Measurements from ENCODE around the gene STK32A. TPM values are rescaled to one million over a fixed set of nuclear protein-coding genes. Genes with fewer than 3 reads are reported as not detected.

The STK32A gene
- total RNA-seq, 1 experiment from 2014 or later: 1.2 TPM

- no peak for TF ChIP-seq ZNF274 (IDR thresholded peaks at IDR 0.05; ENCODE audit: low read depth, low read length)
- TF ChIP-seq SP1 (IDR thresholded peaks at IDR 0.05; ENCODE audit: low read depth): no peak
- TF ChIP-seq POLR2A (IDR thresholded peaks at IDR 0.05; ENCODE audit: borderline replicate concordance, extremely low read depth, insufficient read depth, insufficient read length): no peak
- TF ChIP-seq ZFX (IDR thresholded peaks at IDR 0.05): no peak
- no peak for TF ChIP-seq EZH2 (IDR thresholded peaks at IDR 0.05)
These were observed 55.4 kb downstream of the STK32A start (continued) for GRCh38 chr5:147290261-147290660.

GRCh38 chr5:147303251-147303650 lies 68.4 kb downstream of the STK32A start:
- no peak overlapping the region for H2AFZ ChIP-seq (ENCODE audit: low read depth, low read length, poor library complexity, severe bottlenecking)
- no peak for ATAC-seq

More at GRCh38 chr5:147303251-147303650, 68.4 kb downstream of the STK32A start:
- H3K9me3 ChIP-seq (ENCODE audit: control insufficient read depth in 1 of 2, insufficient read depth in 1 of 2, low read depth in 1 of 2, low read length in 2 of 2): no peaks in the 10 kb centered on the region
- no peaks in the 10 kb centered on the region for H3K9me2 ChIP-seq (ENCODE audit: insufficient read depth)
- no peaks in the 10 kb centered on the region for H3K36me3 ChIP-seq (ENCODE audit: control insufficient read depth in 1 of 2, insufficient read depth in 2 of 2, low read length in 2 of 2)
- no peak overlapping the region for H3K4me2 ChIP-seq (ENCODE audit: low read length)
- H3K79me2 ChIP-seq (ENCODE audit: insufficient read depth, low read length): no peaks in the 10 kb centered on the region
- ChIA-PET POLR2A (no interaction called here), CTCF (no interaction called here), RAD21 (ENCODE audit: low non-redundant PET in 1 of 2, low total read pairs in 2 of 2, uncharacterized antibody in 2 of 2, unreplicated experiment in 2 of 2) (no interaction called here)
- H3K4me1 ChIP-seq (ENCODE audit: control insufficient read depth in 1 of 2, insufficient read depth in 2 of 2, low read length in 2 of 2): peaks cover 0 to 13% of the 10 kb centered on the region in 2 experiments; a peak in 2 of 4 replicates
- H3K4me3 ChIP-seq (replicated peaks in 1 of 2; ENCODE audit: low read depth in 1 of 2, low read length in 2 of 2): no peak overlapping the region
- H3K27ac ChIP-seq (ENCODE audit: low read depth, low read length): no peak overlapping the region
- no peak for TF ChIP-seq CTCF (IDR thresholded peaks at IDR 0.05 in 2 of 3, conservative IDR thresholded peaks at IDR 0.05 in 1 of 3; ENCODE audit: borderline replicate concordance in 1 of 3, insufficient read depth in 1 of 3, low read depth in 2 of 3, low read length in 2 of 3)
- no peak for TF ChIP-seq ATF3 (IDR thresholded peaks at IDR 0.05)
- no peak for TF ChIP-seq CBX3 (IDR thresholded peaks at IDR 0.05; ENCODE audit: low read depth)
- TF ChIP-seq ZBTB33 (IDR thresholded peaks at IDR 0.05; ENCODE audit: extremely low read depth, insufficient replicate concordance, low read length): no peak
- TF ChIP-seq REST (IDR thresholded peaks at IDR 0.05; ENCODE audit: low read depth): no peak
- no peak for TF ChIP-seq CEBPB (IDR thresholded peaks at IDR 0.05; ENCODE audit: low read depth)
- TF ChIP-seq EGR1 (IDR thresholded peaks at IDR 0.05; ENCODE audit: low read depth): no peak
- no peak for TF ChIP-seq EZH2 (IDR thresholded peaks at IDR 0.05)
- DNase-seq (ENCODE audit: low read depth, low spot score): no peak
- intact Hi-C loops (cut with micrococcal nuclease): no loop called here
- BruUV-seq (replicated peaks): no TSS peak
- no peaks in the 10 kb centered on the region for H4K20me1 ChIP-seq (ENCODE audit: insufficient read depth)
- H3K9ac ChIP-seq (ENCODE audit: low read length): no peak overlapping the region
- H3K27me3 ChIP-seq (ENCODE audit: insufficient read depth, low read length): no peaks in the 10 kb centered on the region
